Bronchial epithelial cell (primary cell): ENCODE results near the gene SLC66A1. TPM values are rescaled to one million over a fixed set of nuclear protein-coding genes. Genes with fewer than 3 reads are reported as not detected.

Experiments used
- DNase-seq: peaks from one replicate; pipeline ENCODE4 v3.0.0-alpha.2; 2010; ENCODE audit warnings: low read depth
- FAIRE-seq: peaks from 2 replicates; lab custom pipeline; 2011; peaks lifted over from hg19 to GRCh38; lab: Jason Lieb, UNC
- H3K27me3 ChIP-seq: 2 replicates; pipeline ENCODE4 v1.5.1; 2011; ENCODE audit warnings: low read length; ENCODE audit not compliant: control insufficient read depth, insufficient read depth
- H3K36me3 ChIP-seq: 2 replicates; pipeline ENCODE4 v1.5.1; 2011; ENCODE audit warnings: low read length; ENCODE audit not compliant: control insufficient read depth, insufficient read depth
- H3K4me3 ChIP-seq: 2 replicates; pipeline ENCODE4 v1.5.1; 2011; ENCODE audit warnings: mild to moderate bottlenecking, low read depth, low read length, control low read depth
- total RNA-seq: library from RNA; depleted of rRNA; stranded (reverse); fragments of >200 nt; gene quantifications from 2 replicates; pipeline ENCODE4 v1.2.1, GENCODE V29; 2014
- TF ChIP-seq, protein P1 (sequence below): IDR thresholded peaks from 2 replicates; pipeline ENCODE4 v1.5.1; 2011; ENCODE audit warnings: mild to moderate bottlenecking, moderate library complexity, low read length, control low read depth, inconsistent platforms; ENCODE audit not compliant: insufficient read depth, severe bottlenecking

SLC66A1 gene
- total RNA-seq, 1 donor from 2014 or later, result 26.6 TPM

DNA sequence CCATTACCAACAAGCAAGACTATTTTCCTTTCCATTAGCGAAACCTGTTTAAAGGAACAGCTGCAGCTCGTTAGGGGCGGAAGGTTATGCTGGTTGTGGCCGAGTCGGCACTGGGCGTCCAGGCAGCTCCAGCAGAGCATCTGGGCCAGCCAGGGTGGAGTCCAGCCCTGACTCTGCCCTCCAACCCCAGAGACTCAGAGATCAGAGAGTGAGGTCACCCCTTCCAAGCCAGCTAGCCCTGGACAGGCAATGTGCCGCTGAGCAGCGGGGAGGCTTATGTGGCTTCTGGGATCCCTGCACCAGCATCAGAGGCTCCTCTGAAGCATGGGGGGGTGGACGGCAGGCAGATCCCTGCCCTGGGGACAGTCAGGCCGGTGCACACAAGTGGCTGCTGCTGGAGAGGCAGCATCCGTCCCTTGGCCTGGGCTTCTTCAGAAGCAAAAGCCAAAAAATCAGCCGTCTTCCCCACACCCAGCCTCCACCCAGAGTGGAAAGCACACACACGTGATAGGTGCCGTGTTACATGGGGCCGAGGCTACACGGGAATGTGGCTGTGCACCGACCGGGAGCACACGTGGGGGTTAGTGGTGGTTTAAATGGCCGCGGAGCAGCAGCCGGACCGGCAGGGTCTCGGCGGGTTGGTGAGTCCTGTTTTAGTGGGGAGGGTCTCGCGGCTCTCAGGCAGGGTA is 30.1 kb downstream of the SLC66A1 start:
- H3K36me3 ChIP-seq, result peaks cover 25% of the 10 kb centered on the region

DNA sequence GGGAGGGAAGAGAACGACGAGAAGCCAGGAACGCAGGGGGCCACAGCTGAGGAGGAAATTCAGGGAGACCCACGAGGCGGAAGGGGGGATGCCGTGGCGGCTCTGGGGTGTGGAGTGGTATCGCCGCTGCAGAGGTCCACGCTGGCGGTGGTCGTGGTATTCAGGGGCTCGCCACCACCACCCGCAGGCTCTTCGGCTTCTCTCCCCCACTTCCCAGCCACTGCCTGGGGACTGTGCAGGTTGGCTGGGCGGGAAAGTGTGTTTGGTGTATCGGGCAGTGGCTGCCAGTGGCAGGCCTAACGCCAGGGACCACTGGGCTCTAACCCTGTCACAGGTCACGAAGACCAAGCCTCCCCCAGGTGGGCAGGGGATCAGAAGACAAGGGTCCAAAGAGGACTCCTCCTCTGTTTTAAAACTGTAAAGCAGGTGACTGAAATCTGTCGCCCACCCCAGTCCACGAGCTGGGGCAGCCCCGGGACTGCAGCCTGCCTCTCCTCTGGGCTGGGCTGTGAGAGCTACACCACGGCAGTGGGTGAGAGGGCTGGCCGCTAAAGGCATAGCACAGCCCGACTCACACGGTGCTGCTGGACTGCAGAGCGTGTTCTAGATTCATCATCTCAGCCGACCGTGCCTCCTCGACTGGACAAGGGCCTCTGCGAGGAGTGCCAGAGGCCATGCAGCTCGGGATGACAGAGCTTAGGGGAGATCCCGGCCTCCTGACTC is 30.9 kb downstream of the SLC66A1 start:
- DNase-seq (no peak), FAIRE-seq (no peak)

More for the DNA sequence above, 30.1 kb downstream of the SLC66A1 start:
- no peak overlapping the region for H3K4me3 ChIP-seq
- no peak for DNase-seq
- no peaks in the 10 kb centered on the region for H3K27me3 ChIP-seq
- TF ChIP-seq, protein P1, sequence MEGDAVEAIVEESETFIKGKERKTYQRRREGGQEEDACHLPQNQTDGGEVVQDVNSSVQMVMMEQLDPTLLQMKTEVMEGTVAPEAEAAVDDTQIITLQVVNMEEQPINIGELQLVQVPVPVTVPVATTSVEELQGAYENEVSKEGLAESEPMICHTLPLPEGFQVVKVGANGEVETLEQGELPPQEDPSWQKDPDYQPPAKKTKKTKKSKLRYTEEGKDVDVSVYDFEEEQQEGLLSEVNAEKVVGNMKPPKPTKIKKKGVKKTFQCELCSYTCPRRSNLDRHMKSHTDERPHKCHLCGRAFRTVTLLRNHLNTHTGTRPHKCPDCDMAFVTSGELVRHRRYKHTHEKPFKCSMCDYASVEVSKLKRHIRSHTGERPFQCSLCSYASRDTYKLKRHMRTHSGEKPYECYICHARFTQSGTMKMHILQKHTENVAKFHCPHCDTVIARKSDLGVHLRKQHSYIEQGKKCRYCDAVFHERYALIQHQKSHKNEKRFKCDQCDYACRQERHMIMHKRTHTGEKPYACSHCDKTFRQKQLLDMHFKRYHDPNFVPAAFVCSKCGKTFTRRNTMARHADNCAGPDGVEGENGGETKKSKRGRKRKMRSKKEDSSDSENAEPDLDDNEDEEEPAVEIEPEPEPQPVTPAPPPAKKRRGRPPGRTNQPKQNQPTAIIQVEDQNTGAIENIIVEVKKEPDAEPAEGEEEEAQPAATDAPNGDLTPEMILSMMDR, result no peak
- FAIRE-seq, result no peak

DNA sequence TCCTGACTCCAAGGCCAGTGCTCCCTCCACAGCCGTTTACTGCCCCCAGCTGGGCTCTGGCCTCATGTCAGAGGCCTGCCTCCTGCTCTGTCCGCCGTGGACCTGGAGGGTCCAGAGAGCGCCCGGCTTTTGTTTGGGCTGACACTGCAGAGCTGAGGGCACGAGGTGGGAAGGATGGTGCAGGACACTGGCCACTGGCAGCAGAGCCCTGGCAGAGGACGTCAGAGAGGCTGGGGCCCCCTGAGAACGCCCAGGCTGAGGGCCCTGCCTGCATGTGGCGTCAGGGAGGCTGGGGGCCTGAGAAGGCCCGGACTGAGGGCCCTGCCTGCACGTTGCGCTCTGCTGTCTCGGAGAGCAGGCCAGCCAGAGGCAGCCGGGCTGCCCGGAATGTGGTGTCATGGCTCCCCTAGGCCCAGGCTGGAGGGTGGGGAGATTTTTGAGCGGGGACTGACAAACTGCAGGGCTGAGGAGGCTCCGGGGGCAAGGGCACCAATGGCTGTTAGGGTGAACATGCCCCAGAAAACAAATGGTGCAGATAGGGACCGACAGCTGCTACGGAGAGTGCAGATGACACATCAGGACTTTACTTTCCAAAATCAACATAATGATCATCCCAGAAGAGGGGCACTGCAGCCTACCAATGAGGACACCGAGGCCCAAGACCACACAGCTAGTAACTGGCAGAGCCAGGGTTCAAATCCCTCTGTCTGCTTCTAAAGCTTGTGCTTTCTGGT is 31.7 kb downstream of the SLC66A1 start:
- no peak overlapping the region for H3K4me3 ChIP-seq
- FAIRE-seq, result no peak
- H3K27me3 ChIP-seq, result no peaks in the 10 kb centered on the region
- no peak for DNase-seq
- peaks cover 25% of the 10 kb centered on the region for H3K36me3 ChIP-seq
- TF ChIP-seq, protein P1, result no peak

More for the DNA sequence above, 30.9 kb downstream of the SLC66A1 start:
- TF ChIP-seq, protein P1, result no peak
- Histone ChIP-seq H3K27me3 (no peaks in the 10 kb centered on the region), H3K4me3 (no peak overlapping the region), H3K36me3 (peaks cover 25% of the 10 kb centered on the region)

DNA sequence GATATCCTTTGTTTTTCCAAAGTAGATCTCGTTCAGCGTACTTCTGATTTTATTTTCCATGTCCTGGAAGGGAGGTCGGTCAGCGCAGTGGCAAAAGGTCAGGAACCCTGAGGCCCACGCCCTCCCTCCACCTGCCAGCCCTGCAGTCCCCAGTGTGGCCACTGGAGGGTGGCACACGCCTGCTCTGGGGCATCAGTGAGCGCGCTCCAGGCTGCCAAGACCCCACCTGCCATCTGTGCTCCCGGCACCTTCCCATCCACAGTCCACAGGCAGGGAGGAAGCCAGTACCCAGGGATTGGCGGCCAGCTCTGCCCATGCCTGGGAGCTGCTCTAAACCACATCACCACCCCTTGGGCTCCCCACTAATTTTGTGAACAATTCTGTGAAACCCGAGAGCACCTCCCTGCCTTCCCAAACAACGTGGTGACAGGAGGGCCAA is 32.3 kb downstream of the SLC66A1 start:
- Histone ChIP-seq H3K4me3 (no peak overlapping the region), H3K27me3 (no peaks in the 10 kb centered on the region), H3K36me3 (peaks cover 26% of the 10 kb centered on the region)
- no peak for FAIRE-seq
- DNase-seq, result no peak
- TF ChIP-seq, protein P1, result peak; percentile 97

DNA sequence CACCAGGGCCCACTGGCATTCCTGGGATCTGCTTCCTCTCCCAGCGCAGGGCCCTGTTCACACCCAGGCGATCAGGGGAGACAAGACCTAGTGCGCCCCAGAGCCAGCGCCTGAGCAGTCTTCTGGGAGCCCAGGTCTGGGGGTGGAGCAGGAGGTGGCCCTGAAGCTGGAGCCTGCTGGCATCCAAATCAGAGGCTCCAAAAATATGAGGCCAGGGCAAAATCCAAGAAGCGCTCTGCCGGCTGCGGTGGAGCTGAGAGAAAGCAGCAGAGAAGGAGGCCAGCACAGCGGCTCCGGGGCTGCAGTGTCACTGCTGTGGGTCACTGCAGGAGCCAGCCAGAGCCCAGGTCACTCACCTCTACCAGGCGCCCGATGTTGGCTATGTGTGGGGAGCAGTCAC is 32.7 kb downstream of the SLC66A1 start:
- DNase-seq, result no peak
- H3K36me3 ChIP-seq, result peaks cover 23% of the 10 kb centered on the region
- no peaks in the 10 kb centered on the region for H3K27me3 ChIP-seq
- no peak overlapping the region for H3K4me3 ChIP-seq
- no peak for FAIRE-seq
- TF ChIP-seq, protein P1, result no peak
